GM12891 (cell line): Measurements from ENCODE around the gene CTNNA1.

Experiments used
- POLR2A ChIP-seq: IDR thresholded peaks from 2 replicates; pipeline ENCODE4 v1.6.1; 2011; ENCODE audit warnings: low read depth, low read length, control low read depth
- POLR2AphosphoS5 ChIP-seq: IDR thresholded peaks from 2 replicates; pipeline ENCODE4 v1.6.1; 2011; ENCODE audit warnings: low read depth, low read length, control low read depth
- POU2F2 ChIP-seq: IDR thresholded peaks from 2 replicates; pipeline ENCODE4 v1.6.1; 2011; ENCODE audit warnings: low read depth, mild to moderate bottlenecking, control low read depth, low read length, moderate library complexity
- TAF1 ChIP-seq: IDR thresholded peaks from 2 replicates; pipeline ENCODE4 v1.6.1; 2011; ENCODE audit warnings: low read depth, low read length, control low read depth

- TF ChIP-seq TAF1 (no peak), POLR2A (no peak), POLR2AphosphoS5 (no peak), POU2F2 (no peak)
Observed at GRCh38 chr5:138763037-138763778, 10.0 kb downstream of the CTNNA1 start.
